Measurements from ENCODE around the gene PID1. TPM values are rescaled to one million over a fixed set of nuclear protein-coding genes. Genes with fewer than 3 reads are reported as not detected.

PID1 gene
- total RNA-seq, 4 donors from 2014 or later: 6.4 to 20.6 (median 14.5) TPM

DNA sequence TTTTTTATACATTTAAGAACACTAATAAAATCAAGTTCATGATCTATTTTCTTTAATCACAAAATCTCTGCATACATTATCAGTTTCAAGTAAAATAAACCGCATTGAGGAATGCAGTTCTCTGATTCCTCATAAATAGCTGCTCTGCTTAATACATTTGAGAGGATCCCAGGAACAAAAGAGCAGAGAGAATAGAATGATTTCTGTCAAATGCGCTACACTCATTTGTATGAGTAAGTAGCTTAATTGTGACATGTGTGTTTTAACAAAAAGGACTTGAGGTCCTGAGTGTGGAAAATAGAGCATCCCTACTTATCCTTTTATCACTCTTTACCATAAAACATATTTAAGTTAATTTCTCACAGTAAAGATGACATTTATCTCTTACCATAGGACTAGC is 134.0 kb downstream of the PID1 start:
- no peak for DNase-seq (ENCODE audit: low spot score in 2 of 2)
- Histone ChIP-seq H3K4me1 (no peaks in the 10 kb centered on the region), H3K27ac (no peak overlapping the region), H3K36me3 (peaks cover 3% of the 10 kb centered on the region), H3K27me3 (no peaks in the 10 kb centered on the region), H3K9me3 (no peaks in the 10 kb centered on the region), H3K4me3 (no peak overlapping the region)
- TF ChIP-seq POLR2AphosphoS5 (IDR thresholded peaks at IDR 0.05) (no peak), POLR2A (IDR thresholded peaks at IDR 0.05) (no peak), EP300 (IDR thresholded peaks at IDR 0.05) (no peak)
- TF ChIP-seq, protein P1, sequence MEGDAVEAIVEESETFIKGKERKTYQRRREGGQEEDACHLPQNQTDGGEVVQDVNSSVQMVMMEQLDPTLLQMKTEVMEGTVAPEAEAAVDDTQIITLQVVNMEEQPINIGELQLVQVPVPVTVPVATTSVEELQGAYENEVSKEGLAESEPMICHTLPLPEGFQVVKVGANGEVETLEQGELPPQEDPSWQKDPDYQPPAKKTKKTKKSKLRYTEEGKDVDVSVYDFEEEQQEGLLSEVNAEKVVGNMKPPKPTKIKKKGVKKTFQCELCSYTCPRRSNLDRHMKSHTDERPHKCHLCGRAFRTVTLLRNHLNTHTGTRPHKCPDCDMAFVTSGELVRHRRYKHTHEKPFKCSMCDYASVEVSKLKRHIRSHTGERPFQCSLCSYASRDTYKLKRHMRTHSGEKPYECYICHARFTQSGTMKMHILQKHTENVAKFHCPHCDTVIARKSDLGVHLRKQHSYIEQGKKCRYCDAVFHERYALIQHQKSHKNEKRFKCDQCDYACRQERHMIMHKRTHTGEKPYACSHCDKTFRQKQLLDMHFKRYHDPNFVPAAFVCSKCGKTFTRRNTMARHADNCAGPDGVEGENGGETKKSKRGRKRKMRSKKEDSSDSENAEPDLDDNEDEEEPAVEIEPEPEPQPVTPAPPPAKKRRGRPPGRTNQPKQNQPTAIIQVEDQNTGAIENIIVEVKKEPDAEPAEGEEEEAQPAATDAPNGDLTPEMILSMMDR (IDR thresholded peaks at IDR 0.05): no peak
- 90% methylated on average over 2 of the region's 2 CpGs for WGBS

GRCh38 chr2:229133155-229133772 is 137.8 kb downstream of the PID1 start:
- Histone ChIP-seq H3K4me1 (peaks cover 9% of the 10 kb centered on the region), H3K27me3 (no peaks in the 10 kb centered on the region), H3K36me3 (peaks cover 3% of the 10 kb centered on the region), H3K27ac (no peak overlapping the region), H3K4me3 (no peak overlapping the region), H3K9me3 (no peaks in the 10 kb centered on the region)
- 49% methylated on average over 5 of the region's 5 CpGs for WGBS
- TF ChIP-seq POLR2A (IDR thresholded peaks at IDR 0.05): no peak
- TF ChIP-seq, protein P1 (IDR thresholded peaks at IDR 0.05): peak in 1 of 2 donors; percentile 28
- no peak for DNase-seq (ENCODE audit: low spot score in 2 of 2)

DNA sequence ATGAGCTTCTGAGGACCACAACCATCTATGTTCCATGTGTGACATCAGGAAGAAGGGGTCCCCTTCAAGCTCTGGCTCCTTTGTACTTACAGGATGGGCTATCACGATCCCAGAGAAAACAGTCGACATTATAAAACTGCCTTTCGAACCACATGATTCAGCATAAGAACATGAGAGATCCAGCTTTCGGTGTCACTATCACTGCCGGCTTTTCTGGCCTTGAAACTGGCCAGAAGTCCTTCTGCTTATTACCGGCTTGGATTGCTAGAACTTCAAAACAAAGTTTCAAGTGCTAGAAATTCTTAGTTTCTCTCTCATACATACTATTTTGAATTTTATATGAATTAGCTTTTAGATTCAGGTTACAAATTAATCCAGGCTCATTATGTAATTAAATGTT is 138.9 kb downstream of the PID1 start:
- no peak for DNase-seq (ENCODE audit: low spot score in 2 of 2)
- Histone ChIP-seq H3K4me1 (peaks cover 9% of the 10 kb centered on the region), H3K27ac (no peak overlapping the region), H3K9me3 (no peaks in the 10 kb centered on the region), H3K27me3 (no peaks in the 10 kb centered on the region), H3K36me3 (peaks cover 3% of the 10 kb centered on the region), H3K4me3 (no peak overlapping the region)
- 85% methylated on average over 6 of the region's 6 CpGs for WGBS
- TF ChIP-seq EP300 (IDR thresholded peaks at IDR 0.05) (no peak), POLR2AphosphoS5 (IDR thresholded peaks at IDR 0.05) (no peak)

GRCh38 chr2:229130522-229130921 is 140.6 kb downstream of the PID1 start:
- Histone ChIP-seq H3K4me1 (peaks cover 9% of the 10 kb centered on the region), H3K36me3 (no peaks in the 10 kb centered on the region), H3K27ac (no peak overlapping the region), H3K27me3 (no peaks in the 10 kb centered on the region), H3K9me3 (no peaks in the 10 kb centered on the region), H3K4me3 (no peak overlapping the region)
- no peak for DNase-seq (ENCODE audit: low spot score in 2 of 2)
- no peak for TF ChIP-seq EP300 (IDR thresholded peaks at IDR 0.05)
- TF ChIP-seq, protein P1 (IDR thresholded peaks at IDR 0.05): no peak
- 52% methylated on average over 6 of the region's 6 CpGs for WGBS

GRCh38 chr2:229129738-229130371 is 141.2 kb downstream of the PID1 start:
- DNase-seq (ENCODE audit: low spot score in 2 of 2): no peak
- Histone ChIP-seq H3K27ac (no peak overlapping the region), H3K4me3 (no peak overlapping the region), H3K4me1 (peaks cover 9% of the 10 kb centered on the region), H3K9me3 (no peaks in the 10 kb centered on the region), H3K27me3 (no peaks in the 10 kb centered on the region), H3K36me3 (no peaks in the 10 kb centered on the region)
- TF ChIP-seq, protein P1 (IDR thresholded peaks at IDR 0.05): no peak
- TF ChIP-seq EP300 (IDR thresholded peaks at IDR 0.05) (no peak), POLR2A (IDR thresholded peaks at IDR 0.05) (no peak)
- WGBS: 37% methylated on average over 12 of the region's 12 CpGs

Data from suprapubic skin (tissue), 4 donors.